RPMI7951 (cell line): ENCODE measurements around the gene PELI1. TPM values are rescaled to one million over a fixed set of nuclear protein-coding genes. Genes with fewer than 3 reads are reported as not detected.
A peak's percentile ranks its signal among the peaks of the same experiment; 100 is the strongest.

Experiments
- DNase-seq: peaks from one replicate; pipeline ENCODE4 v3.0.0-alpha.2; 2012; ENCODE audit warnings: low read depth
- total RNA-seq: library from RNA; depleted of rRNA; stranded (reverse); fragments of >200 nt; shearing (Covaris generic); gene quantifications from 2 replicates; pipeline ENCODE4 v1.2.3, GENCODE V29; 2014; rRNA removed

Gene PELI1, protein sequence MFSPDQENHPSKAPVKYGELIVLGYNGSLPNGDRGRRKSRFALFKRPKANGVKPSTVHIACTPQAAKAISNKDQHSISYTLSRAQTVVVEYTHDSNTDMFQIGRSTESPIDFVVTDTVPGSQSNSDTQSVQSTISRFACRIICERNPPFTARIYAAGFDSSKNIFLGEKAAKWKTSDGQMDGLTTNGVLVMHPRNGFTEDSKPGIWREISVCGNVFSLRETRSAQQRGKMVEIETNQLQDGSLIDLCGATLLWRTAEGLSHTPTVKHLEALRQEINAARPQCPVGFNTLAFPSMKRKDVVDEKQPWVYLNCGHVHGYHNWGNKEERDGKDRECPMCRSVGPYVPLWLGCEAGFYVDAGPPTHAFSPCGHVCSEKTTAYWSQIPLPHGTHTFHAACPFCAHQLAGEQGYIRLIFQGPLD
- 4.6 and 6.2 TPM in 2 replicates for total RNA-seq

DNA sequence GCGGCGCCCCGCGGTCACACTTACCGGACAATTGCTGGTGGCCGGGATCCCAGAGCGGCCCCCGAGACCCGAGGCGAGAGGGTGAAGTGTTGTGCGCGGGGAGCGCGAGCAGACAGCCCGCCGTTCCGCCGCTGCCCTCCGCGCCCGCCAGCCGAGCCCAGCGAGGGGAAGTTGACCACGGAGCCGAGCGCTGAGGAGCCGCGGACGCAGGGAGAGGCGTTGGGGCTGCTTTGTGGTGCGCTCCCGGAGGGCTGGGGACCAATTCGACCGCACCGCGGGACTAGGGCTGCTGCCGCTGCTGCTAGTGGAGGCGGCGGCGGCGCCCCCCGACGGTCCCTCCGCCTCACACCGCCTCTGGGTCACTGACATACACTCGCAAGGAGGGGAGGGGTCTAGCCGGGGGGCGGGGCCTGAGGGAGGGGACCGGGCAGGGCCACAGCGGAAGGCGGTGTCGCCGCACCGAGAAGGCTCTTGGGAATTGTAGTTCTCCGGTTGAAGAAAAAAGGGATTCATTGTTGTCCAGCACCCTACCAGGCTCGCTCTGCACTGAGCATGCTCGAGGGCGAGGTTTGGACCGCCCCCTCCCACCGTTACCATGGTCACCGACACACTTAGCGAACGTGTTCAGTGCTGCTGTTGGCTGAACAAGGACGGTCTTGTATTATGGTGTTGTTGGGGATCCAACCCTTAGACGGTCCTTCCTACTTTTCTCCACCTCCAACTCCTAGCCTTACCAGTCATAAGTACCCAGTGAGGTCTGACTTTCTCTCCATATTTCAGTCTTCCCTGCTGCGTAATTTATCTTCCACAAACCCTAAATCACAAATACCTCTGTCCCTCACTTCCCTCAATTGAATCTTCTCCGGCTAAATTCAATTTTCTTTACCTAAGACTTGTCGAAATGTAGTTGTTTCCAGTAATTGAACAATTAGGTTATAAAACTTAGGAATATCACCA is at the start of gene PELI1:
TSS of gene PELI1 (minus strand) at position 364 of the 957 bp plus-strand sequence. CDS start 36,110 bp downstream, outside the sequence.
- peak; percentile 98 for DNase-seq

DNA sequence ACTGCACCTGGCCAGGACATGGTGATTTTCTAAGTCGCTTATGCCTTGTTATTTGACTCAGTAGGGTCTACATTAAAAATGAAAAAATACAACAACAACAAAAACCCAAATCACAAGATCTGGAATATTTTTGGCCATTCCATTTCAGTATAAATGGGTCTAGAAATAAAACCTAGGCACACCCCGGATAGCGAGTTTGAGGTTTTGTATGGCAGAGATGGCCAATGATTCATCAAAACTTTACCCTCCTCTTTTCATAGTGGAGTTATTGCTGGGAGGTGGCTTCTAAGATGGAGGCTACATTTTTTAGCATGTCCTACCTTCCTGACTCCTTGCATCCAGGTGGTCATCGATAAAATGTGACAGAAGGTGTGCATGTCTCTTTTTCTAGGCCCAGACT is 49.3 kb upstream of the PELI1 start:
- no peak for DNase-seq

DNA sequence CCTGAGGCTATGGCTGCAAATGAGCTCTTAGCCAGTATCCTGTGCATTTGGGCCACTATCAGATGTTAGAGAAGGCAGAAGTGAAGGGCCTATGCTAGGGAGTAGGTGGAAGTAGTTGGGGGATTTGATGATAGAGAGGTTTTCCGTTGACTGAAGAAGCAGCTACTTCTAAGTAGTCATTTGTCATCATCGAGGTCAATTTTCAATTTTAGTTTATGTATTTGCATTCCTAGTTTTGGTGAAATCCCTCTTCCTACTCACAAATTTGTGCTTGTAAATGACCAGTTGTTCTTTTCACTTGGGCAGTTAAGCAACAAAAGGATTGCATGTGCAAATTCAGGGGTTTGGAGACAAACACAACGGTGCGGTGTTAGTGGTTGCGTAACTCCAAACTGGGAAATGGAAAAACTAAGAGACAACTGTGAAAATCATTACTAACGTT is 48.5 kb upstream of the PELI1 start:
- no peak for DNase-seq

DNA sequence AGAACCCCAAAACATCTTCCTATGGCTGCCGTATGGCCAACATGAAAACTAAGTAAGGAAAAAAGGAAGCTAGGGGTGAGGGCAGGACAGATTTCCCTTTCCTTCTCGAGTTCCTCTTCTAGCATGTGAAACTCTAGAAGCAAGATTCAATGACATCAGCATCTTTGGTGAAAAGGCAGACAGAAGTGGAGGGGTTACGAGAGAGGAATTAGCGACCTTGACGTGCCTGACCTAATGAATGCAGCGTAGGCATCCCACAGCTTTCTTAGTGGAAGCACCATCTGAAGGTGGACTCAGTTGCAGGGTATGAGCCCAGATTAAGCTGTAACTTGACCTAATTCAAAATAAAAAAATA is 47.9 kb upstream of the PELI1 start:
- no peak for DNase-seq

DNA sequence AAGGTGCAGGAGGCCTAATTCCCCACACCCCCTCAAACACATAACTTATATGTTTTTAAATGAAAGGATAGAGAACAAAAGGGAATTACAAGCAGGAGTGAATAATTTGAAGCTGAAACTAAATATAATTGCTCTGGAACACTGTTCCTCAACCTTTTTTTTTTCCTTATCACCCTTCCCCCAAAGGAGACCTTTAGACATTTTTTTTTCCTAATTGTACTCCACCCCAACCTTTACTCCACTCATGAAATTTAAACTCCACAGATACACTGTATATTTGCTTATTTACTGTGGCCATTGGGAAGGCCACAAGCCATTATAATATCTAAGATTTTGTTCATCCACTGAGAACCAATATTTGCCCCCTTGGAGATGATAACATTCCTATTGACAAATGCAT is 45.4 kb upstream of the PELI1 start:
- DNase-seq, result no peak

DNA sequence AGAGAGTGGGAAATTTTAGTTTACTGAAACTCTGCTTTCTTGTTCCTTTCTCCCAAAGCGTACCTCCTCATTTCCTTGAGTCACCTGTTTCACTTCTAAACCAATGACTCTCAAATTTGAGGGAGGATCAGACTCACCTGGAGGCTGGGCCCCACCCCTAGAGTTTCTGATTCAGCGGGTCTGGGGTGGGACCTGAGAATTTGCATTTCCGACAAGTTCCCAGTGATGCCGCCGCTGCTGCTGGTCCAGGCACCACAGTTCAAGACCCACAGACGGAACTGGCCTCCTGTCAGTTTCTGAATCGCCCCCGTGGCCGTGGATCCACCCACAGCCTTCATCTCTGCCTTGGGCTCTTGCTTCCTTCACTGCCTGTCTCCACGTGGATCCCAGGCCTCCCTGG is 44.9 kb upstream of the PELI1 start:
- DNase-seq, result no peak

DNA sequence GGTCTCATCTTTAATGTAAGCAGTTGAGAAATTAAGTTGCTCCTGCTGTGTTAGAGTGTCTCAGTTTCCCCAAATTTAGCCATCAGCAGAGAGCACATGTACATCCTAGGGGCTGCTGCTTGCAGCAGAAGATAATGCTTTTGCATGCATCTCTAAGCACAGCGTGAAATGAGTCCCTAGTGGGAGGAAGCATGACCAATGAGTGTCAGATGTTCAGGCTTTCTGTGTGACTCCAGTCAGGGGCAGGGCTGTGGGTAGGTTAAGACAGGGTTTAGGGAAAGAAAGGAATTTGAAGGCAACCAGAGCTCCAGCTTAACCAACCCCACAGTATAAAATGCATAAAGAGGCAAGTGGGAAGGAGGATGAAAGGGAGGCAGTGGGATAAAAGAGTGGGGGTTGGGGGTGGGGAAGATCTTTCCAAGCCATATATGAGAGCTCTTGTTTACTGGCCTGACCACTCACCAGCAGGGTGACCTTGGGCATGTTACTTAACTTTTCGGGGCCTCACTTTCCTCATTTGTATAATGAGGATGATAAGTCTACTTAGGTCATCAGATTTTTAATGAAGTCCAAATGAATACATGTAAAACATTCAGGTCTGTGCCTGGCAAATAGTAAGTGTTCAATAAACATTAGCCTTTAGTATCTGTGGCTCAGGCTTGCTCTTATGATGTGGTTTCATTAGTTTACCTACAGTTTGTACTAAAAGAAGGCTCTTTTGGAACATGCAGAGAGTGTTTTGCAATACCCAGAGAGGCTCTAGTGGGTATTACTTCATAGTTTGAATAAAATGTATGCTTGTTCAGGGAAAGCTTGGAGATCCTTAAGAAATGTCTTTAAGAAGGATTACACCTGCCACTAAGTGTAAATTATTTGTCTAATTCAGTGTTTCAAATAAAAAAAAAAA is 42.7 kb upstream of the PELI1 start:
- peak; percentile 57 for DNase-seq

DNA sequence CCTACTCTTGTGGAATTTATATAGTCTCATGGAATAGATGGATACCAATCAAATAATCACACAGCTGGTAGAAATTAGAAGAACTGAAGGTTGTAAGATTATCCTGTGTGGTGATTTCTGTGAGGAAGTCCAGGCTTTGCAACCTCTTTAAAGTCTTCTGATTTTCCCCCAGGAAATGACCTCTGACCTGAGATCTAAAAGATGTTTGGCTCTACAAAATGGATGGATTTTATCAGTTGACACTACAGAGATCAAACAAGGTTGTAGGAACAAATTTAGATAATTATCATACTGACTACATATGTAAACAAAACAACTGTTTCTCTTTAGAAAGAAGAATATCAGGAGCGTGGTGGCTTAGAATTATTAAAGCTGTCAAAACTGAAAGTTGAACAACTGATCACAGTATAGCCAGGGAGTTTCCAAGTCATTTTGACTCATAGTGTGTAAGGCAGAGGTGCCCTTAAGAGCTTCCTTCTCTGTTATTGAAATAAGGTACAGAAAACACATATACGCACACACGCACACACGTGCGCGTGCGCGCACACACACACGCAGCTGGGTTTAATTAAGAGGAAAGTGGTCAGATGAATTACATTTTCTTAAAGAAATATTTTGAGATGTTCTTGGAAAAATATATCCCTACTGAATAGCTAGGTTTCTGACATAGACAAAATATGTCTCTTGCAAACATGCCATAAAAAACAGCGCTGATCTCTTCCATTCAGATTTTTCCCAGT is 35.5 kb upstream of the PELI1 start:
- peak; percentile 10 for DNase-seq

GRCh38 chr2:64177315-64177714 is 33.1 kb upstream of the PELI1 start:
- peak; percentile 11 for DNase-seq

DNA sequence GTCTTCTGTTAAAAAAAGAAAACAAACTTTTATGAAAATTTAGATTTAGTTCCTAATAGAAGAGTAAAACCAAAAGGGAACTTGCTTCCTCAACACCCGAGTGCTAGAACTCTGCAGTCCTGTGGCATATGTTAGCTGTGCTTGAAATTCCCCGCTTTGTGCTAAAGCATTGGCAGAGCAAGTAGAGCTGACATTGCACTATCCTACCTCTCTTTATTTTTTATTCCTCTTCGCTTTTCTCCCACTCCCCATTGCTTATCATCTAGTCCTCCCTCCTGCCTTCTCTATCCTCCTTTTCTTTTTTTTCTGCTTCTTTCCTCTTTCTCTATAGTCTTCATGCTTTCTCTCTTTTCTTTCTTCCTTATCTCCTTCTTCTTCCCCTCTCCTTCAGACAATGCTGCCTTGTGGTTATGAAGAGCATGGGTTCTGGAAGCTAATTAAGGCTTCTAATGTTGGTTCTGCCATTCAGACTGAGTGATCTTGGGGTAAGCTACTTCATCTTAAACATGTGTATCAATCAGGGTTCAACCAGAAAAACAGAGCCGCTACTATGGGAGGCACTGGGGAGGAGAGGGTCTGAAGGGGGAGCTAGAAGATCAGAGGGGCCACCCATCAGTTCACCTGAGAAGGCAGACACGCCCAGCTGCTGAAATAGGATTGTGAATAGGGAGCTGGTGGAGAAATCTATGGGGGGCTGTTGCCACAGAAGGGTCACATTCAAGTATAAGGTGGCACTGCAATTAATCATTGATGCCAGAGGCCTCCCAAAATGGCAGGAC is 31.4 kb upstream of the PELI1 start:
- DNase-seq, result no peak

- DNase-seq, result no peak
Observed at GRCh38 chr2:64173156-64174135, 29.2 kb upstream of the PELI1 start.

DNA sequence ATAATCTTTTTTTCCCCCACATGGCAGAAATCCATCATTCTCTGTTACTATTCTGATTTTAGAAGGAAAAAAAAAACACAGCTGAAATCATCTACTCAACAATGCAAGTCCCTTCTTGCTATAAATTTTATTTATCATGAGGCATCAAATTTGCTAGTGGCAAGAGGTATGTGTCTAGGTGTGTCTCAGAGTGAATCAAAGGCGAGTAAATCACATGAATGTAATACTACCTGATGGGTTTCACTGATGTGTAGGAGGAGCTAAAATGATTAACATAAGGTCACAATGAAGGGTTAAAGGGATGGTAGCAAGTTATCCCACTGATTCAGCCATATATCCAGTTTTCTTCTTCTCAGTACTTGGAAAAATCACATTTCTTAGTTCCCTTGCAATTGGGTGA is 24.5 kb upstream of the PELI1 start:
- DNase-seq, result no peak

- no peak for DNase-seq
Observed at GRCh38 chr2:64168201-64168600, 24.0 kb upstream of the PELI1 start.

DNA sequence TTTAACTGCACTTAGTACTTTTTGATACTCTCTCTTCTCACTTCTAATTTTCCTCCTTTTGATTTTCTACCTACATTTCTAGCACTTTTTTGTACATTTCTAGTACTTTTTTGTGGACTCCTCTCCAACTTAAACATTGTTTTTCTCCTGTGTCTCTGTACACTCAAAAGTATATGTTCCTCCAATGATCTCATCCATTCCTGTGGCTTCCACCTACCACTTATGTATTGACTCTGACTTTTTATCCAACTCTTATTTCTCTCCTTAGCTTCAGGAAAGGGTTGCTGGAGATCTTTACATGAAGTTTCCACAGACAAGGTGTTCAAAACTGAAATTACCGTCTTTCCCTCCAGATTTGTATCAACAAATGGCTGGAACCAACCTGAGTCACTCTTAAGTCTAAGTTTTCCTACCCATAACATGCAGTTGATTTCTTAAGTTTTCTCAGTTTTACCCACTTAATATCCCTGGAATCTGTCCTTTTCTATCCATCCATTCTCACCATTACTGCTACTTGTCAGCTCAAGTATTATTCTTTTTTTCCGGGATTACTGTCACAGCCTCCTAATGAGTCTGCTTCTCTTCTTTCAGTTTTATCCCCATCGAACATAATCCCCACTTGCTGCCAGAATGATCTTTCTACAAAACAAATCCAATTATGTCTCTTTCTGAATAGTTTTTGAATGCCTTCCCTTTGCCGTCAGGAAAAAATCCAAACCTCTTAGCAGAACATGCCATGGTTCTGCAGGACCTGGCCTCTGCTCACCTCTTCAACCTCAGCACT is 22.6 kb upstream of the PELI1 start:
- no peak for DNase-seq

- no peak for DNase-seq
Observed at GRCh38 chr2:64166212-64166611, 22.0 kb upstream of the PELI1 start.

- no peak for DNase-seq
Observed at GRCh38 chr2:64165706-64166105, 21.5 kb upstream of the PELI1 start.

DNA sequence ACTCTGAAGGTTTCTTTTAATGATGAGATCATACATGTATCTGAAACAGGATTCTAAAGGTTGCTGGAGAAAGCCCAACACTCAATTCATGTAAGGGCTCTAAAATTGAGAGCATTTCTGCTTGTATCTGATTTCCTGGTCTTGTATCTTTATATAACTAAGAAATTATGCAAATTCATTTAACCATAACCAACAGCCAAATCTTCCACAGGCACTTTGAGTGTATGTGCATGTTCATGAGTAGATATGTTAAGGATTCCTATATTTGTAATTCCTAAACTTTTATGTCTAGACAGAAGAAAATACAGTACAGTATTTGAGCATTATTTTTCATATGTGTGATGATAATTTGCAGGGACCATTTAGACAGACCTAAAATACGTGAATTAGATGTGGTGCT is 20.4 kb upstream of the PELI1 start:
- DNase-seq, result no peak

- no peak for DNase-seq
Observed at GRCh38 chr2:64162516-64162915, 18.3 kb upstream of the PELI1 start.
